Measurements from ENCODE around the gene LIN52. TPM values are rescaled to one million over a fixed set of nuclear protein-coding genes. Genes with fewer than 3 reads are reported as not detected.

LIN52 gene
- total and polyA plus RNA-seq, 2 donors (not counting 3 experiments of a cell fraction or from before 2014, with no cell fraction given), result 6.6 to 9.7 TPM

GRCh38 chr14:74190927-74191575 is 106.3 kb downstream of the LIN52 start:
- H3K36me3 ChIP-seq (ENCODE audit: control insufficient read depth in 2 of 2, extremely low read depth in 1 of 2, insufficient read depth in 2 of 2, low read length in 2 of 2), result no peaks in the 10 kb centered on the region
- dilution Hi-C loops (cut with MboI; ENCODE audit: extremely low pct_ligation_motif_present, low sequenced_read_pairs), result no loop called here
- ChIA-PET CTCF (interaction anchor here (1.0 to 2.2 kb wide), 2 partner anchors 8 kb away, joined by 3 to 7 read pairs; no protein-coding TSS in a partner anchor), POLR2A (interaction anchor here (0.7 kb wide), 1 partner anchor 523 kb away, joined by 3 read pairs; no protein-coding TSS in a partner anchor)
- H3K4me2 ChIP-seq (ENCODE audit: insufficient read depth, low read length), result no peak overlapping the region
- no peak overlapping the region for H3K9ac ChIP-seq (replicated peaks; ENCODE audit: extremely low read depth, insufficient read depth, low read length)
- H3K9me1 ChIP-seq (replicated peaks; ENCODE audit: control insufficient read depth, extremely low read depth, insufficient read depth, low read length), result no peaks in the 10 kb centered on the region
- H3K27me3 ChIP-seq (ENCODE audit: control insufficient read depth in 2 of 2, insufficient read depth in 2 of 2, low read length in 2 of 2), result no peaks in the 10 kb centered on the region
- DNase-seq (ENCODE audit: low read depth, low spot score), result no peak
- H3K4me1 ChIP-seq (ENCODE audit: control insufficient read depth, extremely low read depth, insufficient read depth, low read length), result no peaks in the 10 kb centered on the region
- no peak overlapping the region for H3K4me3 ChIP-seq (replicated peaks in 1 of 3; ENCODE audit: insufficient read depth in 1 of 3, low read depth in 1 of 3, low read length in 3 of 3)
- intact Hi-C loops (cut with micrococcal nuclease), result no loop called here
- no peak for FAIRE-seq
- H4K20me1 ChIP-seq (replicated peaks; ENCODE audit: control insufficient read depth, extremely low read depth, insufficient read depth, low read length), result no peaks in the 10 kb centered on the region
- no peaks in the 10 kb centered on the region for H3K9me3 ChIP-seq (replicated peaks; ENCODE audit: control insufficient read depth, insufficient read depth, low read length)
- no peak overlapping the region for H2AFZ ChIP-seq (ENCODE audit: low read depth, low read length)
- no peaks in the 10 kb centered on the region for H3K79me2 ChIP-seq (ENCODE audit: control insufficient read depth, insufficient read depth, low read length)
- TF ChIP-seq GATA2 (IDR thresholded peaks at IDR 0.05; ENCODE audit: insufficient read depth, insufficient read length, low read depth, low read length) (no peak), MAX (IDR thresholded peaks at IDR 0.05; ENCODE audit: insufficient read depth, insufficient read length) (no peak), MYC (IDR thresholded peaks at IDR 0.05; ENCODE audit: low read depth, low read length) (no peak), EZH2 (IDR thresholded peaks at IDR 0.05; ENCODE audit: borderline replicate concordance, low read depth, low read length, severe bottlenecking) (no peak), POLR2A (IDR thresholded peaks at IDR 0.05; ENCODE audit: low read depth, low read length) (no peak)
- H3K27ac ChIP-seq (ENCODE audit: insufficient read depth, low read depth, low read length), result no peak overlapping the region
- no TSS peak for BruUV-seq (replicated peaks)

DNA sequence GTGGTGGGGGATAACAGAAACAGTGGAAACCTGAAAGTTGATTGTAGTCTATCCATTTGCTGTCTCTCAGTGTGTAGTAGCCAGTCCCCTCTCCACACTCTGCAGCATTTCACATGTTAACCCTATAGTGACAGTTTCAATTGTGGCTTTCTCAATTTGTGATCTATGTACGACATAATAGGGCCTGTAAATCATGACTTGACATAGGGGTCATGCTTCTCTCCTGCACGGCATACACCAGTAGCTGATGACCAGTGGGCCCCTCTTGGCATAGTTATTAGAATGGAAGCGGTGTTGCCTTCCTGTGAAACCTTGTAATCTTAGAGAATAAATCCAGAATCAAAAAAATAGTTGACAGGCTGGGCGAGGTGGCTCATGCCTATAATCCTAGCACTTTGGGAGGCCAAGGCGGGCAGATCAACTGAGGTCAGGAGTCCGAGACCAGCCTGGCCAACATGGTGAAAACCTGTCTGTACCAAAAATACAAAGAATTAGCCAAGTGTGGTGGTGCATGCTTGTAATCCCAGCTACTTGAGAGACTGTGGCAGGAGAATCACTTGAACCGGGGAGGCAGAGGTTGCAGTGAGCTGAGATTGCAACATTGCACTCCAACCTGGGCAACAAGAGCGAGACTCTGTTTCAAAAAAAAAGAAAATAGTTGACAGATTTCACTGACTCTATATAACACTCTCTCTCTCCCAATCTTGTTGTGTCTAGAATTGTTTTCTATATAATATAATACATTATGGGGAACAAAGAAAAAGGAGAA is 109.9 kb downstream of the LIN52 start:
- TF ChIP-seq EZH2 (IDR thresholded peaks at IDR 0.05; ENCODE audit: borderline replicate concordance, low read depth, low read length, severe bottlenecking), result no peak
- no peak for TF ChIP-seq GATA2 (IDR thresholded peaks at IDR 0.05; ENCODE audit: insufficient read depth, insufficient read length, low read depth, low read length)
- no peak for TF ChIP-seq JUN (IDR thresholded peaks at IDR 0.05; ENCODE audit: borderline replicate concordance, insufficient read depth, insufficient read length, low read depth)
- TF ChIP-seq CTCF (IDR thresholded peaks at IDR 0.05; ENCODE audit: extremely low read depth in 1 of 2, insufficient read depth in 1 of 2, low read depth in 1 of 2, low read length in 2 of 2), result no peak
- TF ChIP-seq MYC (IDR thresholded peaks at IDR 0.05; ENCODE audit: low read depth, low read length), result no peak
- TF ChIP-seq FOS (IDR thresholded peaks at IDR 0.05; ENCODE audit: borderline replicate concordance, insufficient read depth, low read length), result no peak
- TF ChIP-seq POLR2A (IDR thresholded peaks at IDR 0.05; ENCODE audit: low read depth, low read length), result no peak
- no peak for TF ChIP-seq MAX (IDR thresholded peaks at IDR 0.05; ENCODE audit: insufficient read depth, insufficient read length)
- no peak for TF ChIP-seq POLR2AphosphoS5 (IDR thresholded peaks at IDR 0.05; ENCODE audit: insufficient read depth, low read depth, low read length)
- H3K79me2 ChIP-seq (ENCODE audit: control insufficient read depth, insufficient read depth, low read length), result no peaks in the 10 kb centered on the region
- peaks cover 0 to 2% of the 10 kb centered on the region in 2 experiments for H3K36me3 ChIP-seq (ENCODE audit: control insufficient read depth in 2 of 2, extremely low read depth in 1 of 2, insufficient read depth in 2 of 2, low read length in 2 of 2)
- no peaks in the 10 kb centered on the region for H3K27me3 ChIP-seq (ENCODE audit: control insufficient read depth in 2 of 2, insufficient read depth in 2 of 2, low read length in 2 of 2)
- no peak overlapping the region for H3K27ac ChIP-seq (ENCODE audit: insufficient read depth, low read depth, low read length)
- H2AFZ ChIP-seq (ENCODE audit: low read depth, low read length), result no peak overlapping the region
- H3K4me1 ChIP-seq (ENCODE audit: control insufficient read depth, extremely low read depth, insufficient read depth, low read length), result no peaks in the 10 kb centered on the region
- H3K9me3 ChIP-seq (replicated peaks; ENCODE audit: control insufficient read depth, insufficient read depth, low read length), result no peaks in the 10 kb centered on the region
- POLR2A ChIA-PET, result no interaction called here
- FAIRE-seq (no peak), DNase-seq (ENCODE audit: low read depth, low spot score) (no peak)
- H3K4me2 ChIP-seq (ENCODE audit: insufficient read depth, low read length), result no peak overlapping the region
- no peaks in the 10 kb centered on the region for H4K20me1 ChIP-seq (replicated peaks; ENCODE audit: control insufficient read depth, extremely low read depth, insufficient read depth, low read length)
- no TSS peak for BruUV-seq (replicated peaks)
- no peak overlapping the region for H3K9ac ChIP-seq (replicated peaks; ENCODE audit: extremely low read depth, insufficient read depth, low read length)
- intact Hi-C loops (cut with micrococcal nuclease), result no loop called here
- no peak overlapping the region for H3K4me3 ChIP-seq (replicated peaks in 1 of 3; ENCODE audit: insufficient read depth in 1 of 3, low read depth in 1 of 3, low read length in 3 of 3)
- CTCF ChIA-PET, result interaction anchor here (1.0 kb wide), 1 partner anchor 15 kb away, joined by 3 read pairs; no protein-coding TSS in a partner anchor
- no peaks in the 10 kb centered on the region for H3K9me1 ChIP-seq (replicated peaks; ENCODE audit: control insufficient read depth, extremely low read depth, insufficient read depth, low read length)
- dilution Hi-C loops (cut with MboI; ENCODE audit: extremely low pct_ligation_motif_present, low sequenced_read_pairs), result no loop called here

Measured in endothelial cell of umbilical vein (primary cell).